NCI-H510A treated with DMSO at 0.1 percent for 48 hours (cell line): Measurements from ENCODE around the gene CTSD.

Source experiments
- DNase-seq: peaks from one replicate; lab custom pipeline; 2025; lab: John Stamatoyannopoulos, UW

CTSD gene

GRCh38 chr11:1729692-1730011 is 34.1 kb downstream of the CTSD start:
- DNase-seq, result no peak

- no peak for DNase-seq
These were observed 34.6 kb downstream of the CTSD start for GRCh38 chr11:1728931-1729691.

GRCh38 chr11:1728301-1728700 is 35.4 kb downstream of the CTSD start:
- DNase-seq, result no peak

- no peak for DNase-seq
These were observed 35.9 kb downstream of the CTSD start for GRCh38 chr11:1727861-1728260.

- DNase-seq, result no peak
These were observed 36.5 kb downstream of the CTSD start for GRCh38 chr11:1727096-1727690.

- DNase-seq, result no peak
These were observed 43.9 kb downstream of the CTSD start for GRCh38 chr11:1719781-1720180.

- DNase-seq, result no peak
These were observed 45.4 kb downstream of the CTSD start for GRCh38 chr11:1718326-1718725.

GRCh38 chr11:1717745-1718144 is 46.0 kb downstream of the CTSD start:
- no peak for DNase-seq

- DNase-seq, result no peak
These were observed 48.5 kb downstream of the CTSD start for GRCh38 chr11:1714908-1715885.

GRCh38 chr11:1708716-1709115 is 55.0 kb downstream of the CTSD start:
- DNase-seq, result no peak

GRCh38 chr11:1707751-1708150 is 56.0 kb downstream of the CTSD start:
- no peak for DNase-seq

- DNase-seq, result no peak
These were observed 56.9 kb downstream of the CTSD start for GRCh38 chr11:1706634-1707400.

GRCh38 chr11:1705126-1706052 is 58.3 kb downstream of the CTSD start:
- DNase-seq, result no peak

GRCh38 chr11:1703146-1703545 is 60.6 kb downstream of the CTSD start:
- DNase-seq, result no peak
